GM12873 (cell line): ENCODE data around the gene PPFIBP2.

Experiments used
- CTCF ChIP-seq: IDR thresholded peaks from 2 replicates; pipeline ENCODE4 v1.5.1; 2012; ENCODE audit warnings: low read depth, mild to moderate bottlenecking, moderate library complexity, low read length, control low read depth; ENCODE audit not compliant: insufficient read depth; ENCODE audit errors: missing control alignments

PPFIBP2 gene

GRCh38 chr11:7573558-7574296, 59.9 kb downstream of the PPFIBP2 start:
- TF ChIP-seq CTCF: no peak

- no peak for TF ChIP-seq CTCF
These were observed 60.8 kb downstream of the PPFIBP2 start for GRCh38 chr11:7574491-7575130.

- TF ChIP-seq CTCF: no peak
These were observed 62.3 kb downstream of the PPFIBP2 start for GRCh38 chr11:7575841-7576725.

- no peak for TF ChIP-seq CTCF
These were observed 63.0 kb downstream of the PPFIBP2 start for GRCh38 chr11:7576726-7577290.

- no peak for TF ChIP-seq CTCF
These were observed 63.7 kb downstream of the PPFIBP2 start for GRCh38 chr11:7577291-7578190.

- TF ChIP-seq CTCF: no peak
These were observed 64.6 kb downstream of the PPFIBP2 start for GRCh38 chr11:7578276-7578955.
